Stimulated activated CD4-positive, alpha-beta T cell treated with anti-CD3 and anti-CD28 coated beads, TNF-alpha, amount 100 ng/mL, for 1 hour (primary cell): ENCODE measurements around the gene SCUBE2.

Experiments used
- DNase-seq, 3 donors: peaks; one replicate each; pipeline ENCODE4 v3.0.0-alpha.2; 2020; ENCODE audit warnings: low read depth in 3 of 3, low spot score in 1 of 3

SCUBE2 gene

DNA sequence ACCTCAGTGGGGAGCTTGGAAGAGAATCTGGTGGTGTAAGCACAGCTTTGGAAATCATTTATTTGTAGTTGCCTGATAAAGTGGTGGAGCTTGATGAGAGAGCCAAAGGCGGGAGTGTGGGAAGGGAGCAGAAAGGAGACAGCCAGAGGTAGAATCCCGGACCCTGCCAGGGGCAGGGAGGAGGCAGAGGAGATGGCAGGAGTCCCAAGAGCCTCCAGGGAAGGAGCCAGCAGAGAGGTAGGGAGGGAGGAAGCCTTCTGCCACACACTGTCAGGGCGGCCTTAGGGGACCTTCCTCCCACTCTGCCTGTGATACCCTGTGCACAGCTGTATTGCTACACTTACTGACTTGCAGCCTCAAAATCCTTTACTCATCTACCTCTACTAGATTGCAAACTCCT is 15.4 kb downstream of the SCUBE2 start:
- no peak for DNase-seq

DNA sequence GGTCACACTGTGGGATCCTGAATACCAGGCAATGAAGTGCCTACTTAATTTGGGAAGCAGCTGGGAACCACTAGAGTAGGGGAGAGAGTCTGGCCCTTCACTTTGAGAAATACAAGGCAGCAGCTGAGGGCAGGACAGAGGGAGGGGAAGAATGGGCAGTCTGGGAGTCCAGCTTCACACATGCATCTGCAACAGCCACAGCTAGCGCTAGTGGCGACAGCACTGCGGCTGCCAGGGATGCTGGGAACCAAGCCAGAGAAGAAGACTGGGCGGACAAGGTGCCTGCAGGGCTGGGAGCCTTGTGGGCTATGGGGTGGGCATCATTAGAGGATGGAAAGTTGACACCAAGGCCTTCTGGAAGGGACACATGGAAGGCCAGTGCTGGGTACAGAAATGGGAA is 15.8 kb downstream of the SCUBE2 start:
- no peak for DNase-seq

DNA sequence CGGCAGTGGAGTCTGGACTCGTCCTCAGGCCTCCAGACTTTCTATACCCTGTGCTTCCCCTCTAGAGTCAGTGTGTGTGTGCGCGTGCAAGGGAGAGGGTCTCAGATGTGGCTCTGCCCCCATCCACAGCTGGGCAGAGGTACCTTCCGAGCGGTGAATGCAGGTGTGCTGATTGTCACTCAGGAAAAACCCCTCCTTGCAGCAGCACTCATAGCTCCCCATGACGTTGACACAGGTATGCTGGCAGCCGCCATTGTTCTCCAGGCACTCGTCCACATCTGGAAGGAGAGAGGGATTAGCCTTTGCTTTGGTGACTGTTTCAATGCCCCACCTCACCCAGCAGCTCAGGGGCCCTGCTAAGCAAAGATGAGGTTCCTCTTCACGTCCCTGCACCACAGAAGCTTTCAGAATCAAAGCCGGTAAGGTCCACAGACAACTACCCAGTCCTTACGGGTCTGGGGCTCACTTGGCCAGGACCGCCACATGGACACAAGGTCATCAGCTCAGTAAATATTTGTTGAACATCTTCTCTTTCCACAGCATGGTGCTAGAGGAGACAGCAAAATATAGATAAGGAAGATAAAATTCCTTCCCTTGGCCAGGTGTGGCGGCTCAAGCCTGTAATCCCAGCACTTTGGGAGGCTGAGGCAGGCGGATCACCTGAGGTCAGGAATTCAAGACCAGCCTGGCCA is 16.9 kb downstream of the SCUBE2 start:
- no peak for DNase-seq

- DNase-seq, result no peak
Measured at GRCh38 chr11:9073466-9074225, 17.8 kb downstream of the SCUBE2 start.

- DNase-seq, result no peak
Measured at GRCh38 chr11:9072626-9073176, 18.7 kb downstream of the SCUBE2 start.

- DNase-seq, result no peak
Measured at GRCh38 chr11:9071692-9072091, 19.7 kb downstream of the SCUBE2 start.

GRCh38 chr11:9070749-9071491 is 20.5 kb downstream of the SCUBE2 start:
- no peak for DNase-seq

- DNase-seq, result no peak
Measured at GRCh38 chr11:9069862-9070470, 21.4 kb downstream of the SCUBE2 start.

DNA sequence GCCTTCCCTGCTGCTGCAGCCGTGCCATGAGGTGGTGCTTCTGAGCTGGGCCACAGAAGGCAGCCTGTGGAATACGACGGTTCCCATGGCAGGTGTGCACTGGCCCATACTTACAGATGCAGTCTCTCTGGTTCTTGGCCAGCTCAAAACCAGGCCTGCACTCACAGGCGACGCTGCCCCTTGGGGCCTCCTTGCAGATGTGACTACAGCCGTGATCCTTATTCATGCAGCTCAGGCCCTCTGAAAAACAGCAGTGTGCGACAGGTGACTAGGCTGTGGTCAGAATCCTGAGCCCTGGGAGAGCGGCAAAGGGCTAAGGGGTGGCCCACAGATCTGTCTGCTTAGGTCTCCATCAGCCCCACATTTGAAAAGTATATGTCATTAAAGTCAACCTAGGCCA is 22.1 kb downstream of the SCUBE2 start:
- DNase-seq, result no peak

DNA sequence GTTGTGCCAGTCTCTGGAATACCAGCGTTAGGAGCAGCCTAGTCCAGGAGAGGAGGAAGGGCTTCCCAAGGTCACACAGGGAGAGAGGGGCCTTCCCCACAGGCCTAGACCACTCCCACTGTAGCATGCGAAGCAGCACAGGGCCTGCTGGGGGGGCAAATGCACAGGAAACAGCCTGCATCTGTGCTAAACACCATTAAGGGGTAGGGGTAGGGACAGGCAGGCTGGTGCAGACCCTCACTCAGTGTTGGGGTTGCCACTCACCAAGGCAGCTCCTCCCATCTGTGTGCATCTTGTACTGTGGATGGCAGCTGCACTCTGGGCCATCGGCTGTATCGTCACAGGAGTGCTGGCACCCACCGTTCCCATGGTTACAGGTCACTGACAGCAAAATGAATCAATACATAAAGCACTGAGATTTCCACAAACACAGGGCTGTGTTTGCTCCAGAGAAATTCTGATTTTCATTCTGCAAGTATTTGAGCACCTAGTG is 24.9 kb downstream of the SCUBE2 start:
- no peak for DNase-seq

GRCh38 chr11:9065607-9066432 is 25.6 kb downstream of the SCUBE2 start:
- no peak for DNase-seq

- DNase-seq, result no peak
Measured at GRCh38 chr11:9061807-9062206, 29.6 kb downstream of the SCUBE2 start.

GRCh38 chr11:9060700-9061111 is 30.7 kb downstream of the SCUBE2 start:
- DNase-seq, result peak in 1 of 3 donors; percentile 10

- no peak for DNase-seq
Measured at GRCh38 chr11:9059406-9059805, 32.0 kb downstream of the SCUBE2 start.

DNA sequence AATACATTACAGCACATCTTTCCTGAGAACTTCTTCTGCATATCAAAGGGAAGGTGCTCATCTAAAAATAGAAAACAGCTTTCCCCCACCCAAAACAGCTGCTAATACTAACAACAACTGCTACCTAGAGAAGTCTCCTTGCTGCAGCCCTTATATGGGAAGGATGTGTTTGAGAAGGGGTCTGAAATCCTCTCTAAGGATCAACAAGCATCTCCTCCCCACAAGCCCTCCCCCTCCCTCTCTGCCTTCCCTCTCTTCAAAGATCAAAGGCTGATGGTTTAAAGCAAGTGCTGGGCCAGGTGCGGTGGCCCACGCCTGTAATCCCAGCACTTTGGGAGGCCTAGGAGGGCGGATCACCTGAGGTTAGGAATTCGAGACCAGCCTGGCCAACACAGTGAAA is 33.5 kb downstream of the SCUBE2 start:
- no peak for DNase-seq

GRCh38 chr11:9057007-9057406 is 34.4 kb downstream of the SCUBE2 start:
- DNase-seq, result no peak

DNA sequence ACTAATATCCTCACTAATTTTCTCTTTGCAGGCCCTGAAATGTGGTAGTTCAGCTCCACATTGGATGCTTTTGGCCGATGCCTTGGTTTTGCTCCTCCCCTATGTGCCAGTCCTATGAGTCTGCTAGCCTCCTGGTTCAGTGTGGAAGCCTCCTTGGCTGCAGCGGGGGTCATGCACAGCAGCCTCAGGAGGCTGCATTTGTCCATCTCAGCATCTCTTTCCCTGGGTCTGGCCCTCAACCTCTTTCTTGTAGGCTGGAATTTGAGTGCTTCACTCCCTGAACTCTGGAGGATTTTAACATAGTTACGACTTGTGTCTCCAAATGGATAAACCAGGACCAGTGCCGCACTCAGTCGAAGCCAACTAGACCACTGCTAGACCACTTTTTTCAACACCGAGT is 34.9 kb downstream of the SCUBE2 start:
- no peak for DNase-seq

- DNase-seq, result no peak
Measured at GRCh38 chr11:9053316-9054035, 37.9 kb downstream of the SCUBE2 start.

DNA sequence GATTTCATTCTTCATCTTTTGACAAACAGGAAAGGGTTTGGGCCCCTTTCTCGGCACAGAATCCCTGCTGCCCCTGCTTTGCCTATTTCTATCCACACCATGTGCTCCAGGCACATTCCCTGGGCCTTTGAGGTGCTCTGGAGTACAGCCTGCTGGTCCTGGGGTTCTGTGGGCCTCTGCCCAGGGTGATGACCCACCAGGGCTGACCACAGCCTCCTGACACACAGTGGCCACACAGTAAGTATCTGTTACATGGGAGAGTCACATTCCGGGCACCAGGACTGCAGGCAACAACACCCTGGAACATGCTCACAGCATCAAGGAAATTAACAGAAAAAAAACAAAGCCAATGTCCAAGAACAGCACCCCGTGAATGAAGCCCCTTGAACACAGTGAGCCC is 39.1 kb downstream of the SCUBE2 start:
- DNase-seq, result no peak

DNA sequence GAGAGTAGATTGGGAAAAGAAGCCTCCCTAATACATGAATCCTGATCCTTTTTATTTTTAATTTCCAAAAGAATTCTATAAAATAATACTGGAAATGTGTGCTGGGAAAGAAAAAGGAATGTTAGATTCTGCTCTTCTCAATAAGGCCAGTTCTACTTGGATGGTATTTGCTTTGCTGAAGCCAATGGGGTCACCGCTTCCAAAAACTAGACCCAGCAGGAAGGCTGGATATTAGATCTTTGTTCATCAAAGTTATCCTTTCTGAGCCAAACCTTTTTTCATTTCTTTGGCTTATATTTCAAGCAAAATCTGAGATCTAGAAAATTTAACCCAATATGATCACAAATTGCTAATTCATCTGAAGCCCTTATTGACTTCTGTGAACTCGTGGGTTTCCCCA is 41.4 kb downstream of the SCUBE2 start:
- no peak for DNase-seq
